K562 treated with DMSO at 1 percent for 4 hours (cell line): ENCODE measurements around the gene GNAI1. TPM values are rescaled to one million over a fixed set of nuclear protein-coding genes. Genes with fewer than 3 reads are reported as not detected.

Experiments used
- total RNA-seq: library from RNA; unstranded; fragments of 300-600 nt; gene quantifications from 2 replicates; pipeline ENCODE4 v1.2.3, GENCODE V29; 2022; ENCODE audit not compliant: insufficient read depth

GNAI1 gene
- total RNA-seq = not detected in 2 replicates

DNA sequence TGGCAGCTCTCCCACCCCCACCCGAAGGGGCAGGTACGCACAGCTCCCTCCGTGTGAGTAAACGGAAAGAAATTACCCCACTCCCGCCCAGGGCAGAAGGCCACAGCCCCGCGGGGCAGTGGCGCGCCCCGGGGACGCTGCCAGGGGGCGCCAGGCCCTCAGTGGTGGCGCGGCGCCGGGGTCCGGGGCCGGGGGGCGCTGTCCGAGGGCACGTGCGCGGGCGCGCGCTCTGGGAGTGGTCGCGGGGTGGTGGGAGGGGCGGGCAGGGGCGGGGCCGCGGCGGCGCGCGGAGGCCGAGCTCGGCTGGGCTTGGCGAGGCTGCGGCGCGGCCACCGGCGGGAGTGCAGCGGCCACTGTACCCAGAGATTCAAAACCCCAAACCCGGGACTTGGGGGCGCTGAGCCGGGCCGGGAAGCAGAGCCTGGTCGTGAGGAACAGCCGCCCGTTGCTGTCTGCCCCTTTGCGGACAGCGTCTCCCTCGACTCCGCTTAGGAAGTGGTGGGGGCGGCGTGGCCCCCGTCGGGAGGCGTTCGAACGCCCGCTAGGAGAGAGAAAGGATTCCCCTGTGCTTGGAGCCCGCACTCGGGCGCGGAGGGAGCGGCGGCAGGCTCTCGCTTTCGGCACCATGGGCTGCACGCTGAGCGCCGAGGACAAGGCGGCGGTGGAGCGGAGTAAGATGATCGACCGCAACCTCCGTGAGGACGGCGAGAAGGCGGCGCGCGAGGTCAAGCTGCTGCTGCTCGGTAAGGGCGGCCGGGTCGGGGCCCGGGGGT, at the start of gene GNAI1:
TSS of gene GNAI1 (plus strand) at position 296 of the 773 bp plus-strand sequence. CDS start at position 626, 330 bp downstream.

